Suprapubic skin (tissue), 4 donors: ENCODE results near the gene KMT2B. TPM values are rescaled to one million over a fixed set of nuclear protein-coding genes. Genes with fewer than 3 reads are reported as not detected.

Experiments
- DNase-seq, 2 donors: peaks; one replicate each; pipeline ENCODE4 v3.0.0-alpha.2; 2019; ENCODE audit warnings: low spot score in 2 of 2
- H3K27ac ChIP-seq: fragments of 200-600 bp; sonication (generic); one replicate; pipeline ENCODE4 v1.5.1; 2019
- H3K27me3 ChIP-seq: fragments of 200-600 bp; sonication (generic); one replicate; pipeline ENCODE4 v1.5.1; 2019
- H3K36me3 ChIP-seq: fragments of 200-600 bp; sonication (generic); one replicate; pipeline ENCODE4 v1.5.1; 2019
- H3K4me1 ChIP-seq: fragments of 200-600 bp; sonication (generic); one replicate; pipeline ENCODE4 v1.5.1; 2019
- H3K4me3 ChIP-seq: fragments of 200-600 bp; sonication (generic); one replicate; pipeline ENCODE4 v1.5.1; 2019; ENCODE audit warnings: mild to moderate bottlenecking
- H3K9me3 ChIP-seq: fragments of 200-600 bp; sonication (generic); one replicate; pipeline ENCODE4 v1.5.1; 2019
- CTCF ChIP-seq, 2 donors: fragments of 200-600 bp in 1 of 2; fragments of 450-650 bp in 1 of 2; sonication (generic) in 1 of 2; IDR thresholded peaks; one replicate each; pipeline ENCODE4 v1.5.1; 2016 to 2019; ENCODE audit warnings: antibody characterized with exemption in 2 of 2, mild to moderate bottlenecking in 1 of 2, moderate library complexity in 1 of 2
- EP300 ChIP-seq: sonication (generic); formaldehyde crosslinking; IDR thresholded peaks from one replicate; pipeline ENCODE4 v1.6.1; 2017; ENCODE audit warnings: antibody characterized with exemption
- POLR2A ChIP-seq, 2 donors: fragments of 450-650 bp; IDR thresholded peaks; one replicate each; pipeline ENCODE4 v1.6.1; 2017; ENCODE audit warnings: antibody characterized with exemption in 2 of 2, mild to moderate bottlenecking in 2 of 2, moderate library complexity in 2 of 2
- POLR2AphosphoS5 ChIP-seq, 3 donors: sonication (generic); formaldehyde crosslinking; IDR thresholded peaks; one replicate each; pipeline ENCODE4 v1.6.1; 2017; ENCODE audit warnings: antibody characterized with exemption in 3 of 3
- WGBS: methylation state at CpG from one replicate; pipeline ENCODE4 v1.1.5; 2018; 5-methylcytosine and 5-hydroxymethylcytosine counted together
- total RNA-seq, 4 donors: library from RNA; depleted of rRNA; stranded (reverse); fragments of >200 nt; gene quantifications; one replicate each; pipeline ENCODE4 v1.1.0, GENCODE V29; 2016

KMT2B gene
- total RNA-seq, 4 donors from 2014 or later = 31.2 to 66.8 (median 45.2) TPM

GRCh38 chr19:35719402-35720162 is 1.8 kb downstream of the KMT2B start:
- peaks cover 42% of the 10 kb centered on the region for H3K36me3 ChIP-seq
- no peak overlapping the region for H3K4me3 ChIP-seq
- no peak overlapping the region for H3K27ac ChIP-seq
- peaks cover 34% of the 10 kb centered on the region for H3K4me1 ChIP-seq
- no peaks in the 10 kb centered on the region for H3K27me3 ChIP-seq
- no peaks in the 10 kb centered on the region for H3K9me3 ChIP-seq
- DNase-seq = no peak
- TF ChIP-seq POLR2A (IDR thresholded peaks at IDR 0.05) (no peak), POLR2AphosphoS5 (IDR thresholded peaks at IDR 0.05) (no peak), CTCF (IDR thresholded peaks at IDR 0.05) (no peak), EP300 (no peak)
- WGBS = 91% methylated on average over 26 of the region's 32 CpGs

DNA sequence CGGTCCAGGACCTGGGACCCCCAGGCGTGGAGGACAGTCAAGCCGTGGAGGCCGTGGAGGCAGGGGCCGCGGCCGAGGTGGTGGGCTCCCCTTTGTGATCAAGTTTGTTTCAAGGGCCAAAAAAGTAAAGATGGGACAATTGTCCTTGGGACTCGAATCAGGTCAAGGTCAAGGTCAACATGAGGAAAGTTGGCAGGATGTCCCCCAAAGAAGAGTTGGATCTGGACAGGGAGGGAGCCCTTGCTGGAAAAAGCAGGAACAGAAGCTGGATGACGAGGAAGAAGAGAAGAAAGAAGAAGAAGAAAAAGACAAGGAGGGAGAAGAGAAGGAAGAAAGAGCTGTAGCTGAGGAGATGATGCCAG is 2.3 kb downstream of the KMT2B start:
- Histone ChIP-seq H3K27me3 (no peaks in the 10 kb centered on the region), H3K9me3 (no peaks in the 10 kb centered on the region), H3K36me3 (peaks cover 48% of the 10 kb centered on the region), H3K27ac (no peak overlapping the region), H3K4me1 (peaks cover 33% of the 10 kb centered on the region), H3K4me3 (no peak overlapping the region)
- no peak for TF ChIP-seq POLR2AphosphoS5 (IDR thresholded peaks at IDR 0.05)
- no peak for TF ChIP-seq CTCF (IDR thresholded peaks at IDR 0.05)
- no peak for TF ChIP-seq EP300
- no peak for TF ChIP-seq POLR2A (IDR thresholded peaks at IDR 0.05)
- DNase-seq = no peak
- 93% methylated on average over 9 of the region's 9 CpGs for WGBS

DNA sequence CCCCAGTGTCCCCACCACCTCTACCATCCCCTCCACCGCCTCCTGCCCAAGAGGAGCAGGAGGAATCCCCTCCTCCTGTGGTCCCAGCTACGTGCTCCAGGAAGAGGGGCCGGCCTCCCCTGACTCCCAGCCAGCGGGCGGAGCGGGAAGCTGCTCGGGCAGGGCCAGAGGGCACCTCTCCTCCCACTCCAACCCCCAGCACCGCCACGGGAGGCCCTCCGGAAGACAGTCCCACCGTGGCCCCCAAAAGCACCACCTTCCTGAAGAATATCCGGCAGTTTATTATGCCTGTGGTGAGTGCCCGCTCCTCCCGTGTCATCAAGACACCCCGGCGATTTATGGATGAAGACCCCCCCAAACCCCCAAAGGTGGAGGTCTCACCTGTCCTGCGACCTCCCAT is 2.8 kb downstream of the KMT2B start:
- TF ChIP-seq EP300 = no peak
- TF ChIP-seq CTCF (IDR thresholded peaks at IDR 0.05) = no peak
- TF ChIP-seq POLR2A (IDR thresholded peaks at IDR 0.05) = no peak
- TF ChIP-seq POLR2AphosphoS5 (IDR thresholded peaks at IDR 0.05) = no peak
- Histone ChIP-seq H3K27ac (no peak overlapping the region), H3K9me3 (no peaks in the 10 kb centered on the region), H3K4me1 (peaks cover 28% of the 10 kb centered on the region), H3K27me3 (no peaks in the 10 kb centered on the region), H3K4me3 (no peak overlapping the region), H3K36me3 (peaks cover 53% of the 10 kb centered on the region)
- DNase-seq = no peak
- 89% methylated on average over 7 of the region's 17 CpGs for WGBS

GRCh38 chr19:35721374-35721773 is 3.6 kb downstream of the KMT2B start:
- 91% methylated on average over 13 of the region's 16 CpGs for WGBS
- no peak overlapping the region for H3K4me3 ChIP-seq
- peaks cover 20% of the 10 kb centered on the region for H3K4me1 ChIP-seq
- TF ChIP-seq POLR2AphosphoS5 (IDR thresholded peaks at IDR 0.05) = no peak
- TF ChIP-seq EP300 = no peak
- TF ChIP-seq CTCF (IDR thresholded peaks at IDR 0.05) = no peak
- TF ChIP-seq POLR2A (IDR thresholded peaks at IDR 0.05) = no peak
- H3K36me3 ChIP-seq = peaks cover 60% of the 10 kb centered on the region
- no peaks in the 10 kb centered on the region for H3K9me3 ChIP-seq
- no peaks in the 10 kb centered on the region for H3K27me3 ChIP-seq
- no peak overlapping the region for H3K27ac ChIP-seq
- peak in 1 of 2 donors; percentile 64 for DNase-seq

DNA sequence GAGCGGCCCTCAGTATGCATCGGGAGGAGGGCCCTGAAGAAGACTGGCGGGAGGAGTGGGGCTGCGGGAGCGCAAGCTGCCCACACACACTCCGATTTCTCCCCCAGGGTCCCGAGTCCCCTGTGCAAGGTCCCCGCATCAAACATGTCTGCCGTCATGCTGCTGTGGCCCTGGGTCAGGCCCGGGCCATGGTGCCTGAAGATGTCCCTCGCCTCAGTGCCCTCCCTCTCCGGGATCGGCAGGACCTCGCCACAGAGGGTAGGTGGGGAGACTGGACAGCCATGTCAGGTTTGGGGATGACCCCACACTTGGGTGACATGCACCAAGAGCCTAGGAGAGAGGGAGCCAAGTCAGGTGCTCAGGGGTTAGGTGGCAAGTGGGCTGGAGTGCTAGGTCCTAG is 4.7 kb downstream of the KMT2B start:
- peaks cover 17% of the 10 kb centered on the region for H3K4me1 ChIP-seq
- DNase-seq = peak in 1 of 2 donors; percentile 53
- H3K9me3 ChIP-seq = no peaks in the 10 kb centered on the region
- peaks cover 71% of the 10 kb centered on the region for H3K36me3 ChIP-seq
- WGBS = 93% methylated on average over 14 of the region's 14 CpGs
- H3K4me3 ChIP-seq = no peak overlapping the region
- no peak for TF ChIP-seq POLR2AphosphoS5 (IDR thresholded peaks at IDR 0.05)
- H3K27me3 ChIP-seq = no peaks in the 10 kb centered on the region
- H3K27ac ChIP-seq = no peak overlapping the region
